HuH-7 (cell line): ENCODE measurements around the gene IFIT3.
"Not testable (repeated sequence)": the region's sequence is repeated elsewhere in the genome, so short reads cannot be mapped to it uniquely, and the experiment has no call there.

ENCODE experiments used
- DNase-seq: peaks from one replicate; pipeline ENCODE4 v3.0.0; 2011; ENCODE audit warnings: low spot score

Gene IFIT3

GRCh38 chr10:89335226-89335625, 7.4 kb downstream of the IFIT3 start:
- DNase-seq, result no peak

- no peak for DNase-seq
Measured at GRCh38 chr10:89336241-89336640, 8.4 kb downstream of the IFIT3 start.

- no peak for DNase-seq
Measured at GRCh38 chr10:89337484-89337883, 9.7 kb downstream of the IFIT3 start.

- no peak for DNase-seq
Measured at GRCh38 chr10:89338713-89339112, 10.9 kb downstream of the IFIT3 start.

GRCh38 chr10:89339875-89340274, 12.1 kb downstream of the IFIT3 start:
- no peak for DNase-seq

- DNase-seq, result no peak
Measured at GRCh38 chr10:89341649-89342048, 13.9 kb downstream of the IFIT3 start.

- DNase-seq, result no peak
Measured at GRCh38 chr10:89342206-89342958, 14.6 kb downstream of the IFIT3 start.

- no peak for DNase-seq
Measured at GRCh38 chr10:89343089-89343767, 15.4 kb downstream of the IFIT3 start.

- DNase-seq, result no peak
Measured at GRCh38 chr10:89344156-89344555, 16.4 kb downstream of the IFIT3 start.

GRCh38 chr10:89345367-89346000, 17.7 kb downstream of the IFIT3 start:
- no peak for DNase-seq

GRCh38 chr10:89346405-89347254, 18.8 kb downstream of the IFIT3 start:
- DNase-seq, result no peak

GRCh38 chr10:89347701-89348457, 20.1 kb downstream of the IFIT3 start:
- DNase-seq, result no peak

GRCh38 chr10:89348481-89348880, 20.7 kb downstream of the IFIT3 start:
- no peak for DNase-seq

- no peak for DNase-seq
Measured at GRCh38 chr10:89348975-89349374, 21.2 kb downstream of the IFIT3 start.

- DNase-seq, result not testable (repeated sequence)
Measured at GRCh38 chr10:89350631-89351315, 23.0 kb downstream of the IFIT3 start.

GRCh38 chr10:89351412-89351779, 23.6 kb downstream of the IFIT3 start:
- no peak for DNase-seq

- no peak for DNase-seq
Measured at GRCh38 chr10:89351780-89352597, 24.2 kb downstream of the IFIT3 start.

- DNase-seq, result no peak
Measured at GRCh38 chr10:89352802-89353201, 25.0 kb downstream of the IFIT3 start.

GRCh38 chr10:89355394-89355931, 27.7 kb downstream of the IFIT3 start:
- no peak for DNase-seq

GRCh38 chr10:89357096-89357495, 29.3 kb downstream of the IFIT3 start:
- DNase-seq, result no peak
